ENCODE data around the gene POLR1H.

Gene POLR1H

DNA sequence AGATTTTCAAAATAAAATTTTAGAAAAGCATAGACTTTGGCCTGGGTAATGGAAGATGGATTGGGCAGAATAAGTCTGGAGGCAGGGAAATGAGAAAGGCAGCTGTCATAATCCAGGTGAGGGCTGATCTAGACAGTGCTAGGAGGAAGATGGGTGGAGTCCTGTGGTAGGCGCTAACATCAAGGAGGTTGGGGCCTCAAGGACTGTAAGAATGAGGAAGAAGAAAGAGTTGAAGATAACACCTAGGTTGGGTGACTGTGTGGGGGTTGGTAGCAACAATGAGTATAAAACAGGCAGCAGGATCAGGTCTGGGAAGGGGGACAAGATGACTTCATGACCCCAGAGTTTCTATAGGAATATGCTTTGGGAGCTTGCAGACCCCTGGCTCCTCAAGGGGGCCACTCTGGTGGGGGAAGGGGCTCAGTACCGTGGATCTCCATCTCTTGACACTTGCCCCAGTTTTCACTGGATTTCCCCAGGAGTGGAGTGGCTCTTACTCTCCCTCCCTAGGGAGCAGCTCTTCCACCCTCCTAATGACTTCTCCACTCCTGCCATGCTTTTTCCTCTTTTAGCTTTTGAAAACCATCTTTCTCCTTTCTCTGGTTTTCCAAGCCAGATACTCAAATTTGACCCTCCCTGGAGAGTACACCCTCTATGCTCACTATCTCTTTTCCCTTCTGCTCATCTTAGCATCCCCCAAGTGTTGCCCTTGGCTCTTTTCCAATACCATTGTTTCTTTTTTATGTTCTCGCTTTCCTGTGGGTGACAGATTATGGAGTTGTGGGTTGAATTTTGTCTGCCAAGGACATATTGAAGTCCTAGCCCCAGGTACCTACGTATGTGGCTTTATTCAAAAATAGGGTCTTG lies 37.1 kb downstream of the POLR1H start:
- DNase-seq = no peak

DNA sequence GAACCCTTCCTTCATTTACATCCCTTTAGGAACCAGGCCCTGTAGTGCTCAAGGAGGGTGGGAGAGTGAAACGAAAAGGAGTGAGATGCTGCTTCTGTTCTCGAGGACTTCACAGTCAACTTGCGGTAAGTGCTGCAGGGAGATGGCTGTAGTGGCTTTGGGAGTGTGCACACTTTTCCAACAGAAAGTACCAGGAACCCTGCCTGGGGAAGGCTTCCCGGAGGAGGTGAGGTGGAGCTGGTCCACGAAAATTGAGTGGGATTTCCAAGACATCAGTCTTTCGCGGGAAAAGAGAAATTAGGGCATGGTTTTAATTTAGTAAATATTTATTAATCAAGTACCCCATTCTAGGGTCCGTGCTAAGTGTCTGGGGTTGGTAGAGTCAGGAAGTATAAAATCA lies 39.1 kb downstream of the POLR1H start:
- no peak for DNase-seq

DNA sequence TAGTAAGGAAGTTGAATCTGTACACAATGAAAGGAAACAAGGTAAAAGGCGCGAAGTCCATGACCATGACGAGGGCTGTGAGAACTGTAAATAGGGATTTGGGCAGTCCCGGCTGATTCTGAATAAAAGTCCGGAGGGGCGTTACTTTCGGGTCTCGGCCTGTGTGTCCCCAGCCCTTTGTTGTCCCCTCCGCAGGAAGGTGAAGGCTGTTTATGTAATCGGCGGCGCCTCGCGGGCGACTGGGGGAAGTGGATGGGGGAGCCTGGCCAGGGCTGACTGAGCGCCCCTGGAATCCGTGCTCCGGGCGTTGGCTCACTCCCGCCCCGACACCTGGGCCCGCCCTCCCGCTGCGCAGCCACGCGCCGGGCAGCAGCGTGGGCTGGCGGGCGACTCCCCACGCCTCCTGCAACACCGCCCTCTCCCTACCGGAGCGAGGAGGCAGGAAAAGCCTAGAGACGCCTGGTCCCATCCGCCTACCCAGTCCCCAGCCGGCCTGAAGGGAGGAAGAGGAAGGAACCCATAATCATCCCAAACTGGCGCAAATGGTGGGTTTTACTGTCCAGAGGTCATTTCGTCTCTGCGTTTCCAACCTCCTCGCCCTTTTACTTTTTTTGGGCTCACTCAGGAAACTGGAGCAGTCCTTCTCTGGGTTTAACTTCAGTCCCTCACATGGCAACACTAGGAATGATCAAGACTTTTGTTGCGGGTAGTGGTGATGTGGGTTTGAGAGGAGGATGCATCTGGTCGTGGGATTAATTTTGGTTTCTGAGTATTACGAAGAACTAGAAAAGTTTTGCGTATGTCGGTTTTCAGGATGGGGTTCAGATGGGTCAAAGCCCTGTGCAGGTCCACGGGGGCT lies 39.7 kb downstream of the POLR1H start:
- peak; percentile 18 for DNase-seq

DNA sequence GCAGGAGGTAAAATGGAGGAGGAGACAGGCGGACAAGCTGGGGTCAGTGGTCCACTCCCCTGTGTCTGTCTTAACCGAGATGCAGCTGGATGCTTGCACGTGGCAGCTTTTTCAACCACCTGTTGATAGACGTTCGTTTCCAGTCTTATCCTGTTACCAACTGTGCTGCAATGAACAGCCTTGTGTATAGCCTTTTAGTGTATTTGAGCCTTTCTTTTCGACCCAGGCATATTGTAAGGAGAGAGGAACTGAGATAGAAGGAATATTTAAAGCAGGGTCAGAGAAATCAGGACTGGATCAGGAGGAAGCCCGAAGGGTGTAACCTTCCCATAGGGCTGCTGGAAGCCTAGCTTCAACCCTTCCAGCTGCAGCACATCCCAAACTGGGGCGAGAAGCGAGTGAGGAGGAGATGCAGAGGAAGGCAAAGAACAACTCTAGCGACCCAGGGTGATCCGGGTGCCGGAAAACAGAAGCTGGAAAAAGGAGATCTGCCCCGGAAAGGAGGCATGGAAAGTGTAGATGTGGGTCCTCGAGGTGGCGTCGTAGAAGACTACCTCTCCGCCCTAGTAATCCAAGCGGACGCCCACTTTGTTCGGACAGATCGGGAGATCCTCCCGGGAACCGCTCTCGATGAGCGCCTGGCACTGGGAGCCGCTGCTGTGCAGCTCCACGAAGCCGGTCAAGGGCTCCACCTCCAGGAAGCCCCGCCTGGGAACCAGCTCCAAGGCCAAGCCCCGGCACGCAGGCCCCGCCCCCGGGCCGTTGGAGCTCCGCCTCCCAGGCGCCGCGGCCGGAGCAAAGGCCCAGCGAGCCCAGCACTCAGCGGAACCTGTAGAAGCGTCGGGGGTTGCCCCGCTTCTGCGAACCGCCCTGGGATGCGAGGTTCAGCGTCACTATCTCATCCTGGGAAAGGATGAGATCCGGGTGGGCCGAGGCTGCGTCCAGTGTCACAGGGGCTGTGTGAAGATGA lies 40.7 kb downstream of the POLR1H start:
- DNase-seq = peak; percentile 72

DNA sequence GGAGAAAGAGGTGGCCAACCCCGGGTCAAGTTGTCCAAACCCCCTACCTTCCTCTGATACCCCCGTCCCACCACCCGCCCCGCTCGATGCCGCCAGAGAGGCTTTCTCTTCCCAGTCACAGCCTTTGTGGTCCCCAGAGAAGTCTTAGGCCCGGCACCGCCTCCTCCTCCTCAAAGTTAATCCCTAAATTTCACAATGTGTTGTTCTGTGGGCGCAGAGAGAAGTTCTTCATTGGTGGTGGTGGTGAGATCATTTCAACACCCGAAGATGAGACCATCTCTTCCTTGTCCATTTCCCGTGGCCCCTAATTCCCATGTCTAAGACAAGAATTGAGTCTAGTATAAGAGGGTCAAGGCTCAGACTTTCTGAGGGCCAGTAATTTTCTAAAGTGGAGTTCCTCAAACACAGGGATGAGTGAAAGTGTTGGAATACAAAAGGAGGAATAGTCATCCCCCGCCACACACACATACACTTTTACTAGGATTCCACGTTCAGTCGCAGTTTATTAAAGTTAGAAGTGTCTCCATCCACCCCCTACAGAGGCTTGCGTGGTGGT lies 41.4 kb downstream of the POLR1H start:
- no peak for DNase-seq

GRCh38 chr6:30102970-30103871 lies 42.2 kb downstream of the POLR1H start:
- peak; percentile 87 for DNase-seq

GRCh38 chr6:30103872-30104179 lies 42.8 kb downstream of the POLR1H start:
- no peak for DNase-seq

DNA sequence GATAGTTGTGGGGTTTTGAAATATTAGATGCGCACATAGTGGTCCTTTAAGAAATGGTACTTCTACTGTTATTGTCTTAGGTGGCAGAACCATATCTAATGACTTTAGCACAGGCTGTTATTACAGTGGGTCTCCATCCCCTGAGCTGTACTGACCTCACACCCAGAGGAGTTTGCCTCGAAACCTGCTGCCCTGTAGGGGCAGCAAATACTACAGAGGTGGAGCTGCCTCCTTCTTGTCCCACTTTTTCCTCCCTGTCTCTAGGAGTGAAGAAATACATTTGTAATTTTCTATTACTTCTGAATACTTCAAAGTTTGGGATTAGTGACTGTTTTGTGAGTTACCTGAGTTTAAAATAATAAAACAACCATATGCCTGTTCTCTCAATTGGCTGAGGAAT lies 43.6 kb downstream of the POLR1H start:
- DNase-seq = no peak

GRCh38 chr6:30111266-30111856 lies 50.3 kb downstream of the POLR1H start:
- DNase-seq = no peak

GRCh38 chr6:30112402-30112994 lies 51.4 kb downstream of the POLR1H start:
- no peak for DNase-seq

- no peak for DNase-seq
These were observed 52.1 kb downstream of the POLR1H start, which contains the start of gene TRIM31 for GRCh38 chr6:30113003-30113759. Gene TRIM31 (minus strand): TSS chr6:30113090. CDS start chr6:30112805, 285 bp downstream.

GRCh38 chr6:30113841-30114240 lies 52.8 kb downstream of the POLR1H start:
- DNase-seq = no peak
